ENCODE measurements around the gene GRM4.
"Not testable (repeated sequence)": the region's sequence is repeated elsewhere in the genome, so short reads cannot be mapped to it uniquely, and the experiment has no call there.

Gene GRM4

GRCh38 chr6:34045771-34046170 is 100.1 kb downstream of the GRM4 start:
- DNase-seq (ENCODE audit: low spot score): no peak

- DNase-seq (ENCODE audit: low spot score): no peak
Measured at GRCh38 chr6:34044945-34045595, 100.8 kb downstream of the GRM4 start.

DNA sequence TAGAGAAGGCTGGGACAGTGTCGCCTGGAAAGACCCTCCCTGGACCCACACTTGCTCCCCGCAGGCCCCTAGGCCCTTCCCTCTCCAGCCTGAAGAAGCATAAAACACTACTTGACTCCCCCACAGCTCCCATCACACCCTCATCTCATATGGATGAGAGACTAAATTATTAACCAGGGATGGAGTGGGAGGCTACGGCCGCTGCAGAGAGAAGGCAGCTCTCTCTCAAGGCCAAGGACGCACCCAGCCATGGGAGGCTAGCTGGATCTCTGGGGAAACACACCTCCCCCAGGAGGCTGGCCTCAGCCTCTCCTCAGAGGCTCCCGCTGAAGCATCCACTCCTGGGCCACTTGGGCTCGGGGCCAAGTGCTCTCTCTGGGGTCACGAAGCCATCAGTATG is 102.5 kb downstream of the GRM4 start:
- no peak for DNase-seq (ENCODE audit: low spot score)

GRCh38 chr6:34041998-34042397 is 103.9 kb downstream of the GRM4 start:
- DNase-seq (ENCODE audit: low spot score): not testable (repeated sequence)

- no peak for DNase-seq (ENCODE audit: low spot score)
Measured at GRCh38 chr6:34041385-34041784, 104.5 kb downstream of the GRM4 start.

DNA sequence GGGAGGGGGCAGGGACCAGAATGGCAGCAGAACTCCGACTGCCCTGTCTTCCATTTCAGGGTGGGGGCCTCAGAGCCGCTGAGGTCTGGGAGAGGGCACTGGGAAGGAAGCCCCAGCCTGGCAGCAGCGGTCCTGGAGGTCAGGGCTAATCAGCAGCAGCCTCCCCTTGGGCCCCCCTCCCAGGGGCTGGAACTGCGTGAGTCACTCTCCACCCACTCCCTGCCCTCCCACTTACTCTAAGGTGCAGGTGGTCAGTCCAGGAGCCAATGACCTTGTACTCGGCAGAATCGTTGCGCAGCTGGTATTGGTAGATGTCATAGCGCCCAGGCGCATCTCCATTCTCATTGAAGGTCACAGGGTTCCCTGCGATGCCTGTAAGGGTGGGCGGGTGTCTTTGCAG is 105.9 kb downstream of the GRM4 start:
- no peak for DNase-seq (ENCODE audit: low spot score)

DNA sequence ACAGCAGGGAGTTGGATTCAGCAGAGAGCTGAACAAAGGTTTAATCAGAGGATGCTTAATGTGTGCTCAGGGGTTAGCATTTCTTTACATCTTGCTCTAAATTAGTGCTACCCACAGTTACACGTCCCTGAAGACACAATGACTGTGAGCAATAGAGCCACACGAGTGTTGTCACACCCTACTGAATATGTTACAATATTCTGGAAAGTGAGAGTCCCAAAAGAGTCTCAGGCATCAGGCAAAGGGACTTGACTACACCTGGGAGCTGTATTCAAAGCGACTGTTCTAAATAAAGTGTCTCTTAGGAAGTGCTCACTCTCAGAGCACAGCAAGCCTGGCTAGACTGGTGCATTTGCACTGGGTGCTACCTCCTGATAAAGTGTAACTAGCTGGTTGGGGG is 108.7 kb downstream of the GRM4 start:
- DNase-seq (ENCODE audit: low spot score): no peak

DNA sequence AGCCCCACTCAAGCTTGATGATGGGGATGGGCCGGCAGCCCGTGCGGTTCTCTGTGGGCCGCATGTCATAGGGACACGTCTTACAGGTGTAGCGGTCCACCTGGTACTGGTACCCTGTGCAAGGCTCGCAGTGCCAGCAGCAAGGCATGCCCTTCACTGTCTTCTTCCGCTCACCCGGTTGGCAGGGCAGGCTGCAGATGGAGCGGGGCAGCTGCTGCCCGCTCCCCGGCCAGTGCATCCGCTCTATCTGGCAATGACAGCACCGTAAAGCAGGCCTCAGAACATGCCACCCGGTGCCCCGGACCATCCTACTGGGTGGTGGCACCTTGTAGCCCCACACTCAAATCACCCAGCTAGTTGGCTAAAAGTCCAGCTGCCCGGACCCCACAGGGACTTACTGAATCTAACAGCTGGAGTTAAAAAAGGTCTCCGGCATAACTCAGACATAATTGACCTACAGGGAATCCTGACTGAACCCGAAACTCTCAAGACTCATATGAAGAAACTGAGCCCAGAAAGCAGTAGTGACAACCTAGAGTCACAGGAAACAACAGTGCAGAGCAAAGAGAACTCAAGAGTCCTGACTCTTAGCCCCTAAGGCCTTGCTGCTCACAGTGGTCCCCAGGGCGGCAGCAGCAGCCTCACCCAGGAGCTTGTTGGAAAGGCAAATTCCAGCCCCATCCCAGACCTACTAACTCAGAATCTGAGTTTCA is 109.4 kb downstream of the GRM4 start:
- DNase-seq (ENCODE audit: low spot score): no peak

GRCh38 chr6:34035704-34036356 is 110.1 kb downstream of the GRM4 start:
- no peak for DNase-seq (ENCODE audit: low spot score)

GRCh38 chr6:34035161-34035560 is 110.7 kb downstream of the GRM4 start:
- DNase-seq (ENCODE audit: low spot score): no peak

DNA sequence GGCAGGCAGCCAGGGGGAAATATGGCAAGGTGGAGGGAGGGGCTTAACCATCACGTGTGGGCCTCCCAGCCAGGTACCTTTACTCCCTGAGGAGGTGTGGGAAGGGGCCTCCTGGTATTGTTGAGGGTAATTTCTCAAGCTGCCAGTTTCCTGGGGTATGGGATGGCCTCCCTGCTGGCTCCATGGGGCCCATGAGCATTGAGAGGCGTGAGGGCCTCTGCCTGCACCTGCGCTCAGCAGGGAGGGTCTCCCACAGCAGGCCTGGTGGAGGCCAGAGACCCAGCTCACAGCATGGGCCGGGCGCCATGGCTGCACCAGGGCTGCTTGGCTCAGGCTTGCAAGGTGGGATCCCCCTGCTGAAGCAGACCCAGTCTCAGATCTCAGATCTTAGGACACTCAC is 113.0 kb downstream of the GRM4 start:
- no peak for DNase-seq (ENCODE audit: low spot score)

- no peak for DNase-seq (ENCODE audit: low spot score)
Measured at GRCh38 chr6:34031625-34032383, 114.1 kb downstream of the GRM4 start.

DNA sequence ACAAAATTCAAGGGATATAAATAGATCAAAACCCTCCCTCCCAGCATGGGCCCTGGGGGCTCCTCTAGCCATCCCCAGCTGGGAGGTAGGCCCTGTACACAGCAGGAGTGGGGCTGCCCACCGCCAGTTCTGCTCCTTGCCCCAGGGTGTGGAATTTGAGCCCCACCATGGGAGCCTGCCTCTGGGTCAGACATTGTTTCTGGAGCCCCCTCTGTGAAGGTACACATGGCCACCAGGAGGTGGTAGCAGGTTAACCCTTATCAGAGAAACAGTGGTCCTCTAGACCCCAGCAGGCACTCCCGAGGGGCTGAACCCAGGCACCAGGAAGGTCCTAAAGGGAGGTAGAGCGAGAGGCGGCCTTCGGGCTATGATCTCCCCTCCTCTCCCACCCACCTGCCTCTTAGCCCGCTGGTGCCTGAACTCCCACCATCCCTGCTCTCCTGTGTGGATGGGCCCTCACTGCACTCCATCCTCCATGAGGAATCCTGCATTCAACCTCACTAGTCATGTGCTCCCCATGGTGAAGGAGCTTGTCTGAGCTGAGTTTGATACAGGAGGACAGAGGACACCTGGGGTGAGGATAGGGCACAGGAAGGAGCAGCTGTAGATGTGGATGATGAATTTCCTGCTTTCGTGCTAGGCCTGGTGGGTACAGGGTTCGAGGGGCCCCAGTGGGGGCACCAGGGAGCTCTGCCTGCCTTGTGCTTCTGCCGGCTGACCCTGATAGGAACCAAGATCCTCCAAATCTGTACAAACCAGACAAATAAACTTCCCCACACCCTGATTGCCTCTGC is 114.9 kb downstream of the GRM4 start:
- DNase-seq (ENCODE audit: low spot score): no peak

GRCh38 chr6:34029489-34030280 is 116.2 kb downstream of the GRM4 start:
- DNase-seq (ENCODE audit: low spot score): no peak

- DNase-seq (ENCODE audit: low spot score): no peak
Measured at GRCh38 chr6:34028691-34029360, 117.1 kb downstream of the GRM4 start.

DNA sequence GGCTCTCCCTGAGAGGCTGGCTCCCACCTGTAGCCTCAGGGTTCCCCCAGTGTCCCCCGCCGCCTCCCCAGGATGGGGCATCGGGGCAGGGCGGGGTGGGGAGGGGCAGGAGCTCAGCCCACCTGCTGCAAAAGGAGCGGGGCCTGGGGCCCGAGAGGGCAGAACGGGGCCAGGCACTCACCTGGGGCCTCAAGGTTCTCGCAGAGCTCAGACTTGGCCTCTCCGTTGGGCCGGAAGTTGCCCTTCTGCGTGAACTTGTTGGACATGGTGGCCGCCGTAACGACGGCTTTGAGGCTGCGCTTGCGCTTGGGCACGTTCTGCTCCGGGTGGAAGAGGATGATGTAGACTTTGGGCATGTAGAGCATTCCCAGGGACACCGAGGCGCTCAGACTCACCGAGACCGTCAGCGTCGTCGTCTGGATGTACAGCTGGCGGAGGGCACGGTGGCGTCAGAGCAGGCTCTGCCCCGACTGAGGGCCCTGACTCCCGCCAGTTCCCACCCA is 117.9 kb downstream of the GRM4 start:
- DNase-seq (ENCODE audit: low spot score): no peak

DNA sequence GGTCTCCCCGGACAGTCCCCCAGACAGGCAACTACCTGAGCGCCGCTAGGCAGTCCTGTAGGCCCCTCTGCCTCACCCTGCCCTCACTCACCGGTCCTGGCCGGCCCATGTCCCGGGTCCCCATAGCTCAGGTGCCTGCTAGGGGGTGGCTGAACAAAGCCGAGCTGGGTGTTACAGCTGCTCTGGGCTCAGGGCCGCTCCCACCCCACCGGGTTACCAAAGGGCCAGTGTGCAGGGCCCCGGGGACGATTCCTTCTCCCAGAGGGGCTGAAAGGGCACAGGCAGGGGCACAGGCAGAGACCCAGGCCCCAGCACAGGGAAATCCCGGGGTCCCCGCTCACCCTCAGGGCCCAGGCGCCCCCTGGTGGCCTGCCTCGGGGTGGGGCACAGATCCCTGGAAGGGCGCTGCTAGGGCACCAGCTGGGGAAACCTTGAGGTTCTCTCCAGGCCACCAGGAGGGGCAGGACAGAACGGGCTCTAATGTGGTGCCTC is 118.4 kb downstream of the GRM4 start:
- peak; percentile 34 for DNase-seq (ENCODE audit: low spot score)

DNA sequence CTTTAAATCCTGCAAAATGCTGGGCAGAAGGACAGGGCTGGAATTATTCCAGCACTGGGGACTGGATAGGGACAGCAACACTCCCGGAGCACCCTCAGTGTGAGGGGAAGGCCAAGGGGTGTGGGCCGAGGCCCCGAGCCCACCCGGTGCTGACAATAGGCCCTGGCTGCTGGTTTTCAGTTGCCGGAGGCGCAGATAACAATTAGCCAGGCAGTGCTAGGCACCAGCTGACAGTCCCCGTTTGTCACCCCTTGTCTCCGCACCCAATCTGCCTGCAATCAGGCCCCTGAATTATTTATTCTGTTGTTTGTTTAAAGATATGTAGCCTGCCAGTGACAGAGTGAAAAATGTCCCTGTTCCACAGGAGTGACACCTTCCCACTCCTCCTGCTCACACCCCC is 120.0 kb downstream of the GRM4 start:
- no peak for DNase-seq (ENCODE audit: low spot score)

DNA sequence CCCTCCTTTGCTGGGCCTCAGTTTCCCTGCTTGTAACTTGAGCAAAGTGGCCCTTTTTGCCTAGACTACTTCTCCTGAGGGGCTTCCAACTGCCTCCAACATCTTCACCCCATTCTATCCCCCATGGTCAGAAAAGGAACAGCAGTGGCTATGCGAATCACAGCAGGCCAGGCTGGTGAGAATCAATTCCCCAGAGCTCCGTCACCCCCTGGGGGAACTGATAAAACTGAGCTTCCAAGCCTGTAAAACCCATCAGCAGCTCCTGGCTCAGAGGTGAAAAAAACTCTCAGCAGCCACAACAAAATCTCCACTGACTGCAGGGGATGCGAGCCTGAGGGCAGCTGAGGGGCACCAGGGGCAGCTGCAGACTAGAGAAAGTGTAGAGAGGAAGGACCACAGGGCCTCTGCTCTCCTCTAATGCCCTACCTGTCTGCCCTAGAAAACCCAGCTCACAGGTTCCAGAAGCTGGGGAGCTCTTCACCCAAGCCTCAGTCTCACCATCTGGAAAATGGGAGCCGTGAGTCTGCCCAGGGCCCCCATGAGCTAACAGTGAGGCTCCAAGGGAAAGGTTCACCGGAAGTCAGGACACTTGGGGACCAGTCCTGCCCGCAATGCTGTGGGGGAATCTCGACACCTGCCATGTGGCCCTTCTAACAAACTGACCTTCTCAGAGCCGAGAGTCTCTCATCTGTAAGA is 120.6 kb downstream of the GRM4 start:
- no peak for DNase-seq (ENCODE audit: low spot score)
